A673 (cell line): ENCODE results near the gene PCDH19.

ENCODE experiments used
- CTCF ChIP-seq: fragments of 300-800, 200-600 bp; sonication (generic); conservative IDR thresholded peaks from 2 replicates; pipeline ENCODE4 v1.5.1; 2017; ENCODE audit warnings: low read depth, mild to moderate bottlenecking, antibody characterized with exemption, low read length, moderate library complexity, mixed read lengths
- EZH2 ChIP-seq: fragments of 200-600 bp; sonication (generic); IDR thresholded peaks from 2 replicates; pipeline ENCODE4 v1.6.1; 2017; ENCODE audit warnings: borderline replicate concordance, low read depth, mild to moderate bottlenecking, mixed read lengths, antibody characterized with exemption, low read length; ENCODE audit not compliant: poor library complexity, severe bottlenecking

- TF ChIP-seq CTCF (no peak), EZH2 (no peak)
Measured at GRCh38 chrX:100265179-100265578, 144.9 kb downstream of the PCDH19 start.
